Measurements from ENCODE around the gene CHRNE.

DNA sequence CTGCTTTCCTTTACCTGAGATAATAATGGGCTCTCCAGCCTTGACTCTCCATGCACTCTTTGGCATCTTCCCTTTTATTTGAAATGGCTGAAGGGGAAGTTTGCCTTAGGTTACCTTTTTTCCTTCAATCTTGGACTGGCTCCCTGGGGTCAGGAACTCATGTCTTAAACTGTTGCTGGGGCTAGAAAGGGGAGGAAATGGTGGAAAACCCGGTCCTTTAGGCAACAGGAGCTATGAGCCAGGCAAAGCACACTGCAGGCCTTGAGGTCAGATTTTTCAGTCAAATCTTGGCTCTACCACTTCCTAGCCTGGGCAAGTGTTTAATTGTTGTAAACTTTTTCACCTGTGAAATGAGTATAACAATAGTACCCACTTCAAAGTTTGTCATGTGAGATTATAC lies 39.6 kb downstream of the CHRNE start:
- TF ChIP-seq POLR2AphosphoS5 (IDR thresholded peaks at IDR 0.05; ENCODE audit: low read depth, low read length), result no peak
- no peak for TF ChIP-seq POLR2A (IDR thresholded peaks at IDR 0.05; ENCODE audit: low read depth, low read length)
